ENCODE data around the gene IDH3A.

IDH3A gene

DNA sequence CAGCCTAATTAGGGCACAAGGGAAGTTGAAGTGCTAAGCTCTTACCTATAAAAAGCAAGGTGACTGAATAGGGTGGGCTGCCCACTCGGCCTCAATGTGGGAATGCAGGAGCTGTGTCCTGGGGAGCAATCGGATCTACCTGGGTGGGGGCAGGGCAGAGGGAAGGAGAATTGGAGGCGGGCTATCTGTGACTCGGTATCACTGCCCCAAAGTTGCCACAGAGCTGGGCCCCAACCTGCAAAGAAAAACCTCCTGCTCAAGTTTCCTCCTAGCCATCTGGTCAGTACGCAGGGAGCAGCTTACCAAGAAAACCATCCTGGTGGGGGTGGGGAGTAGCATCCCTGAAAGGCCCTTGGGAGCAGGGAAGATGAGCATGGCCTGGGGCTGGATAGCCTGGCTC, 28.6 kb upstream of the IDH3A start:
- TF ChIP-seq ZFP30 (CRISPR knock-in tag; IDR thresholded peaks at IDR 0.05) (no peak), PPARA (CRISPR knock-in tag; IDR thresholded peaks at IDR 0.05; ENCODE audit: borderline replicate concordance) (no peak), ARNTL (CRISPR knock-in tag; IDR thresholded peaks at IDR 0.05; ENCODE audit: borderline replicate concordance, low read depth) (no peak), TCF4 (CRISPR knock-in tag; IDR thresholded peaks at IDR 0.05; ENCODE audit: borderline replicate concordance) (no peak), OSR1 (CRISPR knock-in tag; IDR thresholded peaks at IDR 0.05) (no peak), ESRRG (CRISPR knock-in tag; IDR thresholded peaks at IDR 0.05) (no peak), ISL1 (CRISPR knock-in tag; IDR thresholded peaks at IDR 0.05) (no peak), RARB (CRISPR knock-in tag; IDR thresholded peaks at IDR 0.05) (no peak), ZNF565 (CRISPR knock-in tag; conservative IDR thresholded peaks at IDR 0.05; ENCODE audit: low read depth) (no peak), SNAI2 (CRISPR knock-in tag; IDR thresholded peaks at IDR 0.05) (no peak), ZFP3 (CRISPR knock-in tag; IDR thresholded peaks at IDR 0.05) (no peak), ZNF8 (CRISPR knock-in tag; IDR thresholded peaks at IDR 0.05) (no peak)
- TF ChIP-seq, protein P1, sequence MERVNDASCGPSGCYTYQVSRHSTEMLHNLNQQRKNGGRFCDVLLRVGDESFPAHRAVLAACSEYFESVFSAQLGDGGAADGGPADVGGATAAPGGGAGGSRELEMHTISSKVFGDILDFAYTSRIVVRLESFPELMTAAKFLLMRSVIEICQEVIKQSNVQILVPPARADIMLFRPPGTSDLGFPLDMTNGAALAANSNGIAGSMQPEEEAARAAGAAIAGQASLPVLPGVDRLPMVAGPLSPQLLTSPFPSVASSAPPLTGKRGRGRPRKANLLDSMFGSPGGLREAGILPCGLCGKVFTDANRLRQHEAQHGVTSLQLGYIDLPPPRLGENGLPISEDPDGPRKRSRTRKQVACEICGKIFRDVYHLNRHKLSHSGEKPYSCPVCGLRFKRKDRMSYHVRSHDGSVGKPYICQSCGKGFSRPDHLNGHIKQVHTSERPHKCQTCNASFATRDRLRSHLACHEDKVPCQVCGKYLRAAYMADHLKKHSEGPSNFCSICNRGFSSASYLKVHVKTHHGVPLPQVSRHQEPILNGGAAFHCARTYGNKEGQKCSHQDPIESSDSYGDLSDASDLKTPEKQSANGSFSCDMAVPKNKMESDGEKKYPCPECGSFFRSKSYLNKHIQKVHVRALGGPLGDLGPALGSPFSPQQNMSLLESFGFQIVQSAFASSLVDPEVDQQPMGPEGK (CRISPR knock-in tag; IDR thresholded peaks at IDR 0.05; ENCODE audit: borderline replicate concordance) = no peak
- TF ChIP-seq, protein P2, sequence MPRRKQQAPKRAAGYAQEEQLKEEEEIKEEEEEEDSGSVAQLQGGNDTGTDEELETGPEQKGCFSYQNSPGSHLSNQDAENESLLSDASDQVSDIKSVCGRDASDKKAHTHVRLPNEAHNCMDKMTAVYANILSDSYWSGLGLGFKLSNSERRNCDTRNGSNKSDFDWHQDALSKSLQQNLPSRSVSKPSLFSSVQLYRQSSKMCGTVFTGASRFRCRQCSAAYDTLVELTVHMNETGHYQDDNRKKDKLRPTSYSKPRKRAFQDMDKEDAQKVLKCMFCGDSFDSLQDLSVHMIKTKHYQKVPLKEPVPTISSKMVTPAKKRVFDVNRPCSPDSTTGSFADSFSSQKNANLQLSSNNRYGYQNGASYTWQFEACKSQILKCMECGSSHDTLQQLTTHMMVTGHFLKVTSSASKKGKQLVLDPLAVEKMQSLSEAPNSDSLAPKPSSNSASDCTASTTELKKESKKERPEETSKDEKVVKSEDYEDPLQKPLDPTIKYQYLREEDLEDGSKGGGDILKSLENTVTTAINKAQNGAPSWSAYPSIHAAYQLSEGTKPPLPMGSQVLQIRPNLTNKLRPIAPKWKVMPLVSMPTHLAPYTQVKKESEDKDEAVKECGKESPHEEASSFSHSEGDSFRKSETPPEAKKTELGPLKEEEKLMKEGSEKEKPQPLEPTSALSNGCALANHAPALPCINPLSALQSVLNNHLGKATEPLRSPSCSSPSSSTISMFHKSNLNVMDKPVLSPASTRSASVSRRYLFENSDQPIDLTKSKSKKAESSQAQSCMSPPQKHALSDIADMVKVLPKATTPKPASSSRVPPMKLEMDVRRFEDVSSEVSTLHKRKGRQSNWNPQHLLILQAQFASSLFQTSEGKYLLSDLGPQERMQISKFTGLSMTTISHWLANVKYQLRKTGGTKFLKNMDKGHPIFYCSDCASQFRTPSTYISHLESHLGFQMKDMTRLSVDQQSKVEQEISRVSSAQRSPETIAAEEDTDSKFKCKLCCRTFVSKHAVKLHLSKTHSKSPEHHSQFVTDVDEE (CRISPR knock-in tag; IDR thresholded peaks at IDR 0.05) = no peak
- TF ChIP-seq, protein P3, sequence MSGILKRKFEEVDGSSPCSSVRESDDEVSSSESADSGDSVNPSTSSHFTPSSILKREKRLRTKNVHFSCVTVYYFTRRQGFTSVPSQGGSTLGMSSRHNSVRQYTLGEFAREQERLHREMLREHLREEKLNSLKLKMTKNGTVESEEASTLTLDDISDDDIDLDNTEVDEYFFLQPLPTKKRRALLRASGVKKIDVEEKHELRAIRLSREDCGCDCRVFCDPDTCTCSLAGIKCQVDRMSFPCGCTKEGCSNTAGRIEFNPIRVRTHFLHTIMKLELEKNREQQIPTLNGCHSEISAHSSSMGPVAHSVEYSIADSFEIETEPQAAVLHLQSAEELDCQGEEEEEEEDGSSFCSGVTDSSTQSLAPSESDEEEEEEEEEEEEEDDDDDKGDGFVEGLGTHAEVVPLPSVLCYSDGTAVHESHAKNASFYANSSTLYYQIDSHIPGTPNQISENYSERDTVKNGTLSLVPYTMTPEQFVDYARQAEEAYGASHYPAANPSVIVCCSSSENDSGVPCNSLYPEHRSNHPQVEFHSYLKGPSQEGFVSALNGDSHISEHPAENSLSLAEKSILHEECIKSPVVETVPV (CRISPR knock-in tag; IDR thresholded peaks at IDR 0.05) = no peak
- no peak for ATAC-seq

DNA sequence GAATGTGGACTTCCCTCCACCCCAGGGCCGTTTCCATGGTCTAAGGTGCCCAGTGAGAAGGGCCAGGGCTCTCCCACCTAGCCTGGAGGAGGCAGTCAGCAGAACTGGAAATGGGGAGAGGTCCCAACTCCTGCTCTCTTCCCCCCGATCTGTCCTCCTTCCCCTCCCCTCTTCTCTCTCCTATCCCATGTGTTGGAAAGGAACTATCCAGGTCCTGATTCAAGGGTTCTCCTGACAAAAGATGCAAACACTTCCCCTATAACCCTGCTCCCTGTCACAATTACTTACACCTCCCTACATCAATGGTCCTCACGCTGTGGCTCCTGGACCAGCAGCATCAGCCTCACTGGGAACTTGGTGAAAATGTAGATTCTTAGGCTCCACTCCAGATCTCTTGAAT, 23.9 kb upstream of the IDH3A start:
- ATAC-seq = no peak
- no peak for TF ChIP-seq ZFP30 (CRISPR knock-in tag; IDR thresholded peaks at IDR 0.05)
- TF ChIP-seq ISL1 (CRISPR knock-in tag; IDR thresholded peaks at IDR 0.05) = no peak
- no peak for TF ChIP-seq BACH2 (CRISPR knock-in tag; IDR thresholded peaks at IDR 0.05; ENCODE audit: borderline replicate concordance)
- TF ChIP-seq SNAI2 (CRISPR knock-in tag; IDR thresholded peaks at IDR 0.05) = no peak
- no peak for TF ChIP-seq TOX (CRISPR knock-in tag; IDR thresholded peaks at IDR 0.05; ENCODE audit: borderline replicate concordance)
- TF ChIP-seq GLIS3 (CRISPR knock-in tag; IDR thresholded peaks at IDR 0.05) = no peak
- TF ChIP-seq ARNTL (CRISPR knock-in tag; IDR thresholded peaks at IDR 0.05; ENCODE audit: borderline replicate concordance, low read depth) = no peak
- no peak for TF ChIP-seq ZNF70 (CRISPR knock-in tag; IDR thresholded peaks at IDR 0.05)
- TF ChIP-seq ZFP3 (CRISPR knock-in tag; IDR thresholded peaks at IDR 0.05) = no peak
- TF ChIP-seq CSDC2 (CRISPR knock-in tag; IDR thresholded peaks at IDR 0.05) = no peak
- TF ChIP-seq ZNF8 (CRISPR knock-in tag; IDR thresholded peaks at IDR 0.05) = no peak
- TF ChIP-seq, protein P4, sequence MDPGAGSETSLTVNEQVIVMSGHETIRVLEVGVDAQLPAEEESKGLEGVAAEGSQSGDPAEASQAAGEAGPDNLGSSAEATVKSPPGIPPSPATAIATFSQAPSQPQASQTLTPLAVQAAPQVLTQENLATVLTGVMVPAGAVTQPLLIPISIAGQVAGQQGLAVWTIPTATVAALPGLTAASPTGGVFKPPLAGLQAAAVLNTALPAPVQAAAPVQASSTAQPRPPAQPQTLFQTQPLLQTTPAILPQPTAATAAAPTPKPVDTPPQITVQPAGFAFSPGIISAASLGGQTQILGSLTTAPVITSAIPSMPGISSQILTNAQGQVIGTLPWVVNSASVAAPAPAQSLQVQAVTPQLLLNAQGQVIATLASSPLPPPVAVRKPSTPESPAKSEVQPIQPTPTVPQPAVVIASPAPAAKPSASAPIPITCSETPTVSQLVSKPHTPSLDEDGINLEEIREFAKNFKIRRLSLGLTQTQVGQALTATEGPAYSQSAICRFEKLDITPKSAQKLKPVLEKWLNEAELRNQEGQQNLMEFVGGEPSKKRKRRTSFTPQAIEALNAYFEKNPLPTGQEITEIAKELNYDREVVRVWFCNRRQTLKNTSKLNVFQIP (CRISPR knock-in tag; IDR thresholded peaks at IDR 0.05; ENCODE audit: borderline replicate concordance, low read depth) = no peak
- no peak for TF ChIP-seq RARB (CRISPR knock-in tag; IDR thresholded peaks at IDR 0.05)
- TF ChIP-seq PPARA (CRISPR knock-in tag; IDR thresholded peaks at IDR 0.05; ENCODE audit: borderline replicate concordance) = no peak
- TF ChIP-seq, protein P1 (CRISPR knock-in tag; IDR thresholded peaks at IDR 0.05; ENCODE audit: borderline replicate concordance) = no peak
- no peak for TF ChIP-seq ESRRG (CRISPR knock-in tag; IDR thresholded peaks at IDR 0.05)
- no peak for TF ChIP-seq OSR1 (CRISPR knock-in tag; IDR thresholded peaks at IDR 0.05)
- TF ChIP-seq, protein P5, sequence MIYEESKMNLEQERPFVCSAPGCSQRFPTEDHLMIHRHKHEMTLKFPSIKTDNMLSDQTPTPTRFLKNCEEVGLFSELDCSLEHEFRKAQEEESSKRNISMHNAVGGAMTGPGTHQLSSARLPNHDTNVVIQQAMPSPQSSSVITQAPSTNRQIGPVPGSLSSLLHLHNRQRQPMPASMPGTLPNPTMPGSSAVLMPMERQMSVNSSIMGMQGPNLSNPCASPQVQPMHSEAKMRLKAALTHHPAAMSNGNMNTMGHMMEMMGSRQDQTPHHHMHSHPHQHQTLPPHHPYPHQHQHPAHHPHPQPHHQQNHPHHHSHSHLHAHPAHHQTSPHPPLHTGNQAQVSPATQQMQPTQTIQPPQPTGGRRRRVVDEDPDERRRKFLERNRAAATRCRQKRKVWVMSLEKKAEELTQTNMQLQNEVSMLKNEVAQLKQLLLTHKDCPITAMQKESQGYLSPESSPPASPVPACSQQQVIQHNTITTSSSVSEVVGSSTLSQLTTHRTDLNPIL (CRISPR knock-in tag; IDR thresholded peaks at IDR 0.05; ENCODE audit: low read depth) = no peak
- no peak for TF ChIP-seq ZNF565 (CRISPR knock-in tag; conservative IDR thresholded peaks at IDR 0.05; ENCODE audit: low read depth)
- TF ChIP-seq, protein P3 (CRISPR knock-in tag; IDR thresholded peaks at IDR 0.05) = no peak

All from SK-N-SH treated with all-trans-retinoic acid at 6 μM for 48 hours (cell line).